K562 (cell line): ENCODE measurements around the gene PAX5. TPM values are rescaled to one million over a fixed set of nuclear protein-coding genes. Genes with fewer than 3 reads are reported as not detected.

Source experiments
- MCM5 ChIP-seq: fragments of 450-650 bp; IDR thresholded peaks from 2 replicates; pipeline ENCODE4 v1.6.1; 2016; ENCODE audit warnings: low read depth
- TOE1 ChIP-seq, 2 experiments: fragments of 450-650 bp in 1 of 2; sonication (generic) in 1 of 2; formaldehyde crosslinking in 1 of 2; IDR thresholded peaks; 2 replicates each; pipeline versions ENCODE4 v1.7.1 to v1.8.0; 2016 to 2022; ENCODE audit warnings: borderline replicate concordance in 2 of 2, mild to moderate bottlenecking in 2 of 2, antibody characterized with exemption in 1 of 2, inconsistent platforms in 1 of 2, low read depth in 1 of 2, missing genetic modification reagents in 1 of 2, moderate library complexity in 1 of 2
- polyA plus RNA-seq, 8 experiments: library from polyadenylated mRNA; depleted of rRNA in 4 of 8; stranded (reverse) in 5 of 8; unstranded in 3 of 8; fragments of >200 nt; fragmentation: Nextera tagmentation in 2 of 8; fragmentation: Illumina TruSeq in 1 of 8; extraction: Ambion mirVana in 2 of 8; extraction: Trizol in 1 of 8; gene quantifications; 2 replicates each; pipeline versions ENCODE4 v1.2.1 to v1.2.3, GENCODE V29; 2011 to 2014; ENCODE audit warnings: inconsistent platforms in 1 of 8, missing spikeins in 1 of 8
- total RNA-seq, 7 experiments: library from RNA; depleted of rRNA in 6 of 7; stranded (reverse); fragments of >200 nt in 6 of 7; fragmentation: Illumina TruSeq in 2 of 7; extraction: Trizol in 2 of 7; gene quantifications; 2 replicates each; pipeline versions ENCODE4 v1.2.1 to v1.2.3, GENCODE V29; 2011 to 2021; ENCODE audit warnings: low replicate concordance in 1 of 7
- TF ChIP-seq, protein P1 (sequence below): sonication (generic); formaldehyde crosslinking; IDR thresholded peaks from 2 replicates; pipeline ENCODE4 v1.8.0; 2022; ENCODE audit warnings: missing genetic modification reagents, mild to moderate bottlenecking, borderline replicate concordance
- TF ChIP-seq, protein P2 (sequence below): fragments of 450-650 bp; IDR thresholded peaks from 2 replicates; pipeline ENCODE4 v1.6.1; 2018; ENCODE audit not compliant: partially characterized antibody

Gene PAX5
- total and polyA plus RNA-seq, 9 of the 15 experiments (the other 6 are each of a cell fraction or from before 2014, with no cell fraction given) = 0.03 to 0.09 TPM; not detected in 7

DNA sequence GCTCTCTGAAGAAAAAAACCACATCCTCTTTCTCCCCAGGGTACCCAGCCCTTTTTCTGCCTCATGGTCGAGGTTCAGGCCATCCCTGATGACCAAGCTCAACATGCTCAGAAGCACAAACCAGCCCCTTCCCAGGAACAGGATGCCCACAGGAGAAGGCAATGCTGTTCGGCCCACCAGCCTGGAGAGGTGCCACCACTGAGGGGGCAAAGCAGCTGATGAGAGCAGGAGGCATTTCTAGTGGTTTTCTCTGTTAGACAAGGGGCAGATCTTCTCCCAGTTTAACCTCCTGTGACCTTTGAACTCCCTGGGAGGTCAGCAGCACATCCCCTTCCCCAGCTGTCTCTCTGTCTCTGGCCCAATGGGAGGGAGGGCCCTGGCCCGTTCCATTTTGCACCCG lies 73.0 kb downstream of the PAX5 start (continued):
- TF ChIP-seq, protein P1, sequence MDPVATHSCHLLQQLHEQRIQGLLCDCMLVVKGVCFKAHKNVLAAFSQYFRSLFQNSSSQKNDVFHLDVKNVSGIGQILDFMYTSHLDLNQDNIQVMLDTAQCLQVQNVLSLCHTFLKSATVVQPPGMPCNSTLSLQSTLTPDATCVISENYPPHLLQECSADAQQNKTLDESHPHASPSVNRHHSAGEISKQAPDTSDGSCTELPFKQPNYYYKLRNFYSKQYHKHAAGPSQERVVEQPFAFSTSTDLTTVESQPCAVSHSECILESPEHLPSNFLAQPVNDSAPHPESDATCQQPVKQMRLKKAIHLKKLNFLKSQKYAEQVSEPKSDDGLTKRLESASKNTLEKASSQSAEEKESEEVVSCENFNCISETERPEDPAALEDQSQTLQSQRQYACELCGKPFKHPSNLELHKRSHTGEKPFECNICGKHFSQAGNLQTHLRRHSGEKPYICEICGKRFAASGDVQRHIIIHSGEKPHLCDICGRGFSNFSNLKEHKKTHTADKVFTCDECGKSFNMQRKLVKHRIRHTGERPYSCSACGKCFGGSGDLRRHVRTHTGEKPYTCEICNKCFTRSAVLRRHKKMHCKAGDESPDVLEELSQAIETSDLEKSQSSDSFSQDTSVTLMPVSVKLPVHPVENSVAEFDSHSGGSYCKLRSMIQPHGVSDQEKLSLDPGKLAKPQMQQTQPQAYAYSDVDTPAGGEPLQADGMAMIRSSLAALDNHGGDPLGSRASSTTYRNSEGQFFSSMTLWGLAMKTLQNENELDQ (CRISPR knock-in tag) = no peak
- TF ChIP-seq, protein P2, sequence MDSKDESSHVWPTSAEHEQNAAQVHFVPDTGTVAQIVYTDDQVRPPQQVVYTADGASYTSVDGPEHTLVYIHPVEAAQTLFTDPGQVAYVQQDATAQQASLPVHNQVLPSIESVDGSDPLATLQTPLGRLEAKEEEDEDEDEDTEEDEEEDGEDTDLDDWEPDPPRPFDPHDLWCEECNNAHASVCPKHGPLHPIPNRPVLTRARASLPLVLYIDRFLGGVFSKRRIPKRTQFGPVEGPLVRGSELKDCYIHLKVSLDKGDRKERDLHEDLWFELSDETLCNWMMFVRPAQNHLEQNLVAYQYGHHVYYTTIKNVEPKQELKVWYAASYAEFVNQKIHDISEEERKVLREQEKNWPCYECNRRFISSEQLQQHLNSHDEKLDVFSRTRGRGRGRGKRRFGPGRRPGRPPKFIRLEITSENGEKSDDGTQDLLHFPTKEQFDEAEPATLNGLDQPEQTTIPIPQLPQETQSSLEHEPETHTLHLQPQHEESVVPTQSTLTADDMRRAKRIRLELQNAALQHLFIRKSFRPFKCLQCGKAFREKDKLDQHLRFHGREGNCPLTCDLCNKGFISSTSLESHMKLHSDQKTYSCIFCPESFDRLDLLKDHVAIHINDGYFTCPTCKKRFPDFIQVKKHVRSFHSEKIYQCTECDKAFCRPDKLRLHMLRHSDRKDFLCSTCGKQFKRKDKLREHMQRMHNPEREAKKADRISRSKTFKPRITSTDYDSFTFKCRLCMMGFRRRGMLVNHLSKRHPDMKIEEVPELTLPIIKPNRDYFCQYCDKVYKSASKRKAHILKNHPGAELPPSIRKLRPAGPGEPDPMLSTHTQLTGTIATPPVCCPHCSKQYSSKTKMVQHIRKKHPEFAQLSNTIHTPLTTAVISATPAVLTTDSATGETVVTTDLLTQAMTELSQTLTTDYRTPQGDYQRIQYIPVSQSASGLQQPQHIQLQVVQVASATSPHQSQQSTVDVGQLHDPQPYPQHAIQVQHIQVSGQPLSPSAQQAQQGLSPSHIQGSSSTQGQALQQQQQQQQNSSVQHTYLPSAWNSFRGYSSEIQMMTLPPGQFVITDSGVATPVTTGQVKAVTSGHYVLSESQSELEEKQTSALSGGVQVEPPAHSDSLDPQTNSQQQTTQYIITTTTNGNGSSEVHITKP = no peak
- TF ChIP-seq MCM5 (no peak), TOE1 (IDR thresholded peaks at IDR 0.05; ENCODE audit: borderline replicate concordance) (no peak), TOE1 (CRISPR knock-in tag; IDR thresholded peaks at IDR 0.05; ENCODE audit: borderline replicate concordance, low read depth) (no peak)
